Measurements from ENCODE around the gene KLF4.
"Not testable (repeated sequence)": the region's sequence is repeated elsewhere in the genome, so short reads cannot be mapped to it uniquely, and the experiment has no call there.

DNA sequence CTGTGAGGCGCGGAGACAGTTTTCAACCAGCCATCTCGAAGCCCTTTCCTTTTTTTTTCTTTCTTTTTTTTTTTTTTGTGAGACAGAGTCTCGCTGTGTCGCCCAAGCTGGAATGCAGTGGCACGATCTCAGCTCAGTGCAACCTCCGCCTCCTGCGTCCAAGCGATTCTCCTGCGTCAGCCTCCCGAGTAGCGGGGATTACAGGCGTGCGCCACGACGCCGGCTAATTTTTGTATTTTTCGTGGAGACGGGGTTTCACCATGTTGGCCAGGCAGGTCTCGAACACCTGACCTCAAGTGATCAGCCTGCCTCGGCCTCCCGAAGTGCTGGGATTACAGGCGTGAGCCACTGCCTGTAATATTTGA lies 1.0 kb upstream of the KLF4 start:
- TF ChIP-seq ZFP30 (CRISPR knock-in tag; IDR thresholded peaks at IDR 0.05); ZFP3 (CRISPR knock-in tag; IDR thresholded peaks at IDR 0.05); BACH2 (CRISPR knock-in tag; IDR thresholded peaks at IDR 0.05; ENCODE audit: borderline replicate concordance); ZNF565 (CRISPR knock-in tag; conservative IDR thresholded peaks at IDR 0.05; ENCODE audit: low read depth); GLIS3 (CRISPR knock-in tag; IDR thresholded peaks at IDR 0.05); CSDC2 (CRISPR knock-in tag; IDR thresholded peaks at IDR 0.05); PPARA (CRISPR knock-in tag; IDR thresholded peaks at IDR 0.05; ENCODE audit: borderline replicate concordance): not testable (repeated sequence)
- TF ChIP-seq, protein P1, sequence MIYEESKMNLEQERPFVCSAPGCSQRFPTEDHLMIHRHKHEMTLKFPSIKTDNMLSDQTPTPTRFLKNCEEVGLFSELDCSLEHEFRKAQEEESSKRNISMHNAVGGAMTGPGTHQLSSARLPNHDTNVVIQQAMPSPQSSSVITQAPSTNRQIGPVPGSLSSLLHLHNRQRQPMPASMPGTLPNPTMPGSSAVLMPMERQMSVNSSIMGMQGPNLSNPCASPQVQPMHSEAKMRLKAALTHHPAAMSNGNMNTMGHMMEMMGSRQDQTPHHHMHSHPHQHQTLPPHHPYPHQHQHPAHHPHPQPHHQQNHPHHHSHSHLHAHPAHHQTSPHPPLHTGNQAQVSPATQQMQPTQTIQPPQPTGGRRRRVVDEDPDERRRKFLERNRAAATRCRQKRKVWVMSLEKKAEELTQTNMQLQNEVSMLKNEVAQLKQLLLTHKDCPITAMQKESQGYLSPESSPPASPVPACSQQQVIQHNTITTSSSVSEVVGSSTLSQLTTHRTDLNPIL (CRISPR knock-in tag; IDR thresholded peaks at IDR 0.05; ENCODE audit: low read depth) = not testable (repeated sequence)
- TF ChIP-seq, protein P2, sequence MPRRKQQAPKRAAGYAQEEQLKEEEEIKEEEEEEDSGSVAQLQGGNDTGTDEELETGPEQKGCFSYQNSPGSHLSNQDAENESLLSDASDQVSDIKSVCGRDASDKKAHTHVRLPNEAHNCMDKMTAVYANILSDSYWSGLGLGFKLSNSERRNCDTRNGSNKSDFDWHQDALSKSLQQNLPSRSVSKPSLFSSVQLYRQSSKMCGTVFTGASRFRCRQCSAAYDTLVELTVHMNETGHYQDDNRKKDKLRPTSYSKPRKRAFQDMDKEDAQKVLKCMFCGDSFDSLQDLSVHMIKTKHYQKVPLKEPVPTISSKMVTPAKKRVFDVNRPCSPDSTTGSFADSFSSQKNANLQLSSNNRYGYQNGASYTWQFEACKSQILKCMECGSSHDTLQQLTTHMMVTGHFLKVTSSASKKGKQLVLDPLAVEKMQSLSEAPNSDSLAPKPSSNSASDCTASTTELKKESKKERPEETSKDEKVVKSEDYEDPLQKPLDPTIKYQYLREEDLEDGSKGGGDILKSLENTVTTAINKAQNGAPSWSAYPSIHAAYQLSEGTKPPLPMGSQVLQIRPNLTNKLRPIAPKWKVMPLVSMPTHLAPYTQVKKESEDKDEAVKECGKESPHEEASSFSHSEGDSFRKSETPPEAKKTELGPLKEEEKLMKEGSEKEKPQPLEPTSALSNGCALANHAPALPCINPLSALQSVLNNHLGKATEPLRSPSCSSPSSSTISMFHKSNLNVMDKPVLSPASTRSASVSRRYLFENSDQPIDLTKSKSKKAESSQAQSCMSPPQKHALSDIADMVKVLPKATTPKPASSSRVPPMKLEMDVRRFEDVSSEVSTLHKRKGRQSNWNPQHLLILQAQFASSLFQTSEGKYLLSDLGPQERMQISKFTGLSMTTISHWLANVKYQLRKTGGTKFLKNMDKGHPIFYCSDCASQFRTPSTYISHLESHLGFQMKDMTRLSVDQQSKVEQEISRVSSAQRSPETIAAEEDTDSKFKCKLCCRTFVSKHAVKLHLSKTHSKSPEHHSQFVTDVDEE (CRISPR knock-in tag; IDR thresholded peaks at IDR 0.05) = not testable (repeated sequence)
- TF ChIP-seq, protein P3, sequence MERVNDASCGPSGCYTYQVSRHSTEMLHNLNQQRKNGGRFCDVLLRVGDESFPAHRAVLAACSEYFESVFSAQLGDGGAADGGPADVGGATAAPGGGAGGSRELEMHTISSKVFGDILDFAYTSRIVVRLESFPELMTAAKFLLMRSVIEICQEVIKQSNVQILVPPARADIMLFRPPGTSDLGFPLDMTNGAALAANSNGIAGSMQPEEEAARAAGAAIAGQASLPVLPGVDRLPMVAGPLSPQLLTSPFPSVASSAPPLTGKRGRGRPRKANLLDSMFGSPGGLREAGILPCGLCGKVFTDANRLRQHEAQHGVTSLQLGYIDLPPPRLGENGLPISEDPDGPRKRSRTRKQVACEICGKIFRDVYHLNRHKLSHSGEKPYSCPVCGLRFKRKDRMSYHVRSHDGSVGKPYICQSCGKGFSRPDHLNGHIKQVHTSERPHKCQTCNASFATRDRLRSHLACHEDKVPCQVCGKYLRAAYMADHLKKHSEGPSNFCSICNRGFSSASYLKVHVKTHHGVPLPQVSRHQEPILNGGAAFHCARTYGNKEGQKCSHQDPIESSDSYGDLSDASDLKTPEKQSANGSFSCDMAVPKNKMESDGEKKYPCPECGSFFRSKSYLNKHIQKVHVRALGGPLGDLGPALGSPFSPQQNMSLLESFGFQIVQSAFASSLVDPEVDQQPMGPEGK (CRISPR knock-in tag; IDR thresholded peaks at IDR 0.05; ENCODE audit: borderline replicate concordance) = not testable (repeated sequence)
- TF ChIP-seq, protein P4, sequence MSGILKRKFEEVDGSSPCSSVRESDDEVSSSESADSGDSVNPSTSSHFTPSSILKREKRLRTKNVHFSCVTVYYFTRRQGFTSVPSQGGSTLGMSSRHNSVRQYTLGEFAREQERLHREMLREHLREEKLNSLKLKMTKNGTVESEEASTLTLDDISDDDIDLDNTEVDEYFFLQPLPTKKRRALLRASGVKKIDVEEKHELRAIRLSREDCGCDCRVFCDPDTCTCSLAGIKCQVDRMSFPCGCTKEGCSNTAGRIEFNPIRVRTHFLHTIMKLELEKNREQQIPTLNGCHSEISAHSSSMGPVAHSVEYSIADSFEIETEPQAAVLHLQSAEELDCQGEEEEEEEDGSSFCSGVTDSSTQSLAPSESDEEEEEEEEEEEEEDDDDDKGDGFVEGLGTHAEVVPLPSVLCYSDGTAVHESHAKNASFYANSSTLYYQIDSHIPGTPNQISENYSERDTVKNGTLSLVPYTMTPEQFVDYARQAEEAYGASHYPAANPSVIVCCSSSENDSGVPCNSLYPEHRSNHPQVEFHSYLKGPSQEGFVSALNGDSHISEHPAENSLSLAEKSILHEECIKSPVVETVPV (CRISPR knock-in tag; IDR thresholded peaks at IDR 0.05) = not testable (repeated sequence)
- TF ChIP-seq, protein P5, sequence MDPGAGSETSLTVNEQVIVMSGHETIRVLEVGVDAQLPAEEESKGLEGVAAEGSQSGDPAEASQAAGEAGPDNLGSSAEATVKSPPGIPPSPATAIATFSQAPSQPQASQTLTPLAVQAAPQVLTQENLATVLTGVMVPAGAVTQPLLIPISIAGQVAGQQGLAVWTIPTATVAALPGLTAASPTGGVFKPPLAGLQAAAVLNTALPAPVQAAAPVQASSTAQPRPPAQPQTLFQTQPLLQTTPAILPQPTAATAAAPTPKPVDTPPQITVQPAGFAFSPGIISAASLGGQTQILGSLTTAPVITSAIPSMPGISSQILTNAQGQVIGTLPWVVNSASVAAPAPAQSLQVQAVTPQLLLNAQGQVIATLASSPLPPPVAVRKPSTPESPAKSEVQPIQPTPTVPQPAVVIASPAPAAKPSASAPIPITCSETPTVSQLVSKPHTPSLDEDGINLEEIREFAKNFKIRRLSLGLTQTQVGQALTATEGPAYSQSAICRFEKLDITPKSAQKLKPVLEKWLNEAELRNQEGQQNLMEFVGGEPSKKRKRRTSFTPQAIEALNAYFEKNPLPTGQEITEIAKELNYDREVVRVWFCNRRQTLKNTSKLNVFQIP (CRISPR knock-in tag; IDR thresholded peaks at IDR 0.05; ENCODE audit: borderline replicate concordance, low read depth) = not testable (repeated sequence)

Data from SK-N-SH treated with all-trans-retinoic acid at 6 μM for 48 hours (cell line).